OCI-LY7 (cell line): Measurements from ENCODE around the gene AARS1. TPM values are rescaled to one million over a fixed set of nuclear protein-coding genes. Genes with fewer than 3 reads are reported as not detected.
"Not testable (repeated sequence)": the region's sequence is repeated elsewhere in the genome, so short reads cannot be mapped to it uniquely, and the experiment has no call there.

ENCODE experiments used
- BruUV-seq: library from RNA; stranded (reverse); fragments of 400-500 nt; replicated peaks from 2 replicates; lab custom pipeline; 2021; lab: Mats Ljungman, UMichigan
- CTCF ChIA-PET: fragments of 300-600 bp; sonication (Branson Sonifier 250); formaldehyde crosslinking; loops from one replicate; lab custom pipeline; 2022; ENCODE audit warnings: antibody characterized with exemption; ENCODE audit not compliant: unreplicated experiment; lab: Charles Lee
- POLR2A ChIA-PET: fragments of 300-600 bp; sonication (Branson Sonifier 250); formaldehyde crosslinking; loops from one replicate; lab custom pipeline; 2022; ENCODE audit warnings: antibody characterized with exemption; lab: Charles Lee
- DNase-seq: peaks from one replicate; pipeline ENCODE4 v3.0.0-alpha.2; 2015; ENCODE audit warnings: low spot score
- H2AFZ ChIP-seq: fragments of 200-600 bp; sonication (generic), shearing (Covaris generic); 2 replicates; pipeline ENCODE4 v1.6.1; 2014; ENCODE audit warnings: mild to moderate bottlenecking, antibody characterized with exemption, low read length, moderate library complexity
- H3K27ac ChIP-seq: fragments of 200-600 bp; sonication (generic); 2 replicates; pipeline ENCODE4 v1.5.1; 2014; ENCODE audit warnings: mixed run types, low read depth, mild to moderate bottlenecking, moderate library complexity, low read length, inconsistent platforms; ENCODE audit not compliant: poor library complexity, severe bottlenecking
- H3K36me3 ChIP-seq: fragments of 200-600 bp; sonication (generic); 2 replicates; pipeline ENCODE4 v1.6.1; 2014; ENCODE audit warnings: mild to moderate bottlenecking, antibody characterized with exemption, low read length, moderate library complexity, mixed read lengths; ENCODE audit not compliant: insufficient read depth
- H3K4me1 ChIP-seq: fragments of 200-600 bp; sonication (generic); 2 replicates; pipeline ENCODE4 v1.5.1; 2014; ENCODE audit warnings: mild to moderate bottlenecking, low read length; ENCODE audit not compliant: insufficient read depth, poor library complexity, severe bottlenecking
- H3K4me2 ChIP-seq: fragments of 200-600 bp; sonication (generic); 2 replicates; pipeline ENCODE4 v1.6.1; 2014; ENCODE audit warnings: mild to moderate bottlenecking, low read length
- H3K4me3 ChIP-seq: fragments of 200-600 bp; sonication (generic); 2 replicates; pipeline ENCODE4 v1.5.1; 2014; ENCODE audit warnings: mild to moderate bottlenecking, low read depth, low read length; ENCODE audit not compliant: poor library complexity, severe bottlenecking
- H3K79me2 ChIP-seq: fragments of 200-600 bp; sonication (generic); 2 replicates; pipeline ENCODE4 v1.6.1; 2016; ENCODE audit warnings: low read depth, mild to moderate bottlenecking, low read length, moderate library complexity, mixed read lengths; ENCODE audit not compliant: insufficient read depth
- H3K9me2 ChIP-seq: fragments of 200-600 bp; sonication (generic); 2 replicates; pipeline ENCODE4 v1.6.1; 2016; ENCODE audit warnings: mild to moderate bottlenecking, low read length, mixed read lengths; ENCODE audit not compliant: insufficient read depth
- H3K9me3 ChIP-seq: fragments of 200-600 bp; sonication (generic); 2 replicates; pipeline ENCODE4 v1.6.1; 2014; ENCODE audit warnings: mild to moderate bottlenecking, mixed run types, low read length, mixed read lengths
- H4K20me1 ChIP-seq: fragments of 200-600 bp; sonication (generic); 2 replicates; pipeline ENCODE4 v1.6.1; 2014; ENCODE audit warnings: mild to moderate bottlenecking, antibody characterized with exemption, low read length, moderate library complexity, mixed read lengths; ENCODE audit not compliant: insufficient read depth
- CTCF ChIP-seq: fragments of 200-600 bp; sonication (generic); conservative IDR thresholded peaks from 2 replicates; pipeline ENCODE4 v1.5.1; 2014; ENCODE audit warnings: mild to moderate bottlenecking, antibody characterized with exemption, low read length, moderate library complexity, mixed read lengths
- EZH2phosphoT487 ChIP-seq: fragments of 200-600 bp; sonication (generic); IDR thresholded peaks from 2 replicates; pipeline ENCODE4 v1.6.1; 2018; ENCODE audit warnings: low read depth, borderline replicate concordance, mild to moderate bottlenecking, mixed run types, antibody characterized with exemption, low read length, moderate library complexity, mixed read lengths
- intact Hi-C: fragments of 100-400 bp; cut with micrococcal nuclease; formaldehyde crosslinking; loops from one replicate; pipeline ENCODE4 v1.10.0; 2022; ENCODE audit not compliant: unreplicated experiment
- total RNA-seq, 2 experiments: library from RNA; depleted of rRNA in 1 of 2; stranded (reverse); fragments of >200 nt in 1 of 2; shearing (Covaris generic) in 1 of 2; gene quantifications; 2 replicates each; pipeline ENCODE4 v1.2.3, GENCODE V29; 2014 to 2022

The AARS1 gene
- total RNA-seq, 2 experiments from 2014 or later = 182 to 259 TPM

DNA sequence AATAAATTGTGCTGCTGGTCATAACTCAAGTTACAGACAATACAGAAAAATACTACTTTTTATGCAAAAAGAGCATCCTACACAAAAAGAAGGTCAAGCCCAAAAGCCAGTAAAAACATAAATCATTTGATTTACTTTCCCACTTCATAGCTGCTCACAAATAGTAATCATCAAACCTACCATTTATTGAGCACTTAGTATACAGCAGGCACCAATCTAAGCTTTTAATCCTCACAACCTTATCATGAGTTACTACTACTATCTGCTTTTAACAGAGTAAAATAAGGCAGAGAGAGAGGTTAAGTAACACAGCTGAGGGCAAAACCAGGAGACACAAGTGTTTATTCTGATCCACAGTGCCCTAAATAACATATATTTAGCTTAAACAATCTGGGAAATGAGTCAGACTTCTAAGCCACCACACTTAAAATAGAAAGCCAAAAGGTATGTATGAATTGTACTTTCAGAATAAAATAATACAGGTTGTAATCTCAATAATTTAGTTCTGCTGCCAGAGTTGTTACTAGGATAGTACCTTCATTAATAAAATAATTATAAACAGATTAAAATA lies 1.7 kb upstream of the AARS1 start:
- DNase-seq = no peak
- peak overlapping the region; percentile 73; the same call in 1 of the 2 replicates for H2AFZ ChIP-seq
- TF ChIP-seq CTCF (no peak), EZH2phosphoT487 (no peak)
- H4K20me1 ChIP-seq = no peaks in the 10 kb centered on the region
- peaks cover 29% of the 10 kb centered on the region for H3K79me2 ChIP-seq
- no peak overlapping the region for H3K4me3 ChIP-seq
- no peaks in the 10 kb centered on the region for H3K9me2 ChIP-seq
- H3K4me1 ChIP-seq = peaks cover 22% of the 10 kb centered on the region
- H3K4me2 ChIP-seq = no peak overlapping the region
- no peaks in the 10 kb centered on the region for H3K9me3 ChIP-seq
- no TSS peak for BruUV-seq
- intact Hi-C loops = no loop called here
- ChIA-PET POLR2A (no interaction called here), CTCF (no interaction called here)
- peaks cover 17% of the 10 kb centered on the region for H3K36me3 ChIP-seq
- no peak overlapping the region for H3K27ac ChIP-seq

DNA sequence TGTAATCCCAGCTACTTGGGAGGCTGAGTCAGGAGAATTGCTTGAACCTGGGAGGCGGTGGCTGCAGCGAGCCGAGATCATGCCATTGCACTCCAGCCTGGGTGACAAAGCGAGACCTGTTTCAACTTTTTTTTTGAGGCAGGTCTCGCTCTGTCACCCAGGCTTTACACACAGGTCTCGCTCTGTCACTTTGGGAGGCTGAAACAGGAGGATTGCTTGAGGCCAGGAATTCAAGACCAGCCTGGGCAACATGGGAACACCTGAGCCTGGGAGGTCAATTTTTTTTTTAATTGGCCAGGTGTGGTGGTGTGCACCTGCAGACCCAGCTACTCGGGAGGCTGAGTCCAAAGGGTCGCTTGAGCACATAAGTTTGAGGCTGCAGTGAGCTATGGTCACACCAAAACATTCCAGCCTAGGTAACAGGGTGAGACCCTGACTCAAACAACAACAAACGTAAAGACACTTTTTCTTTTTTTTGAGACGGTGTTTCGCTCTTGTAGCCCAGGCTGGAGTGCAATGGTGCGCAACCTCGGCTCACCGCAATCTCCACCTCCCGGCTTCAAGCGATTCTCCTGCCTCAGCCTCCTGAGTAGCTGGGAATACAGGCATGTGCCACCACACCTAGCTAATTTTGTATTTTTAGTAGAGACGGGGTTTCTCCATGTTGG lies 1.9 kb downstream of the AARS1 start:
- H3K27ac ChIP-seq = peak overlapping the region; percentile 85
- intact Hi-C loops, H2AFZ ChIP-seq, BruUV-seq, H4K20me1 ChIP-seq, H3K9me3 ChIP-seq, H3K9me2 ChIP-seq, CTCF ChIA-PET: not testable (repeated sequence)
- peaks cover 22% of the 10 kb centered on the region for H3K4me1 ChIP-seq
- H3K4me3 ChIP-seq = peak overlapping the region; percentile 83
- peaks cover 57% of the 10 kb centered on the region for H3K79me2 ChIP-seq
- POLR2A ChIA-PET = interaction anchor here (0.7 to 2.5 kb wide), 6 partner anchors 11 to 1094 kb away, joined by 3 to 27 read pairs (median 5); partner anchors contain the start of gene DDX19B
- peak overlapping the region; percentile 60 for H3K4me2 ChIP-seq
- peaks cover 51% of the 10 kb centered on the region for H3K36me3 ChIP-seq
- DNase-seq = peak; percentile 20

DNA sequence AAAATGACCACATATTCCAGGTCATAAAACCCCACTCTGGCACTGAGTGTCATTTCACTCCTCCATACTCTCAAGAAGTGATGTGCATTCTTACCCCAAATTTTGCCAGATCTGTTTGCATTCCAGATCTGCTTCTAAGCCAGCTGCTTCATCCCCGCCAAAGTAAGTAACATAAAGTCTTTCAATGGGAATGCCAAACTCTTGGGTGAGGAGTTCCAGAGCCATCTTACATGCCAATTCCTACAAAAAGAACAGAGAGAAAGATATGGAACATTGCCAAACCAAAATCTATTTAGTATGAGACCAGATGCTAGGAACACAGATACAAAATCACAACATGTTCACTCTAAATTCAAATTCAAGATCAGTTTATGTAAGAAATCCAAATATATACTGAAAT lies 12.9 kb downstream of the AARS1 start:
- Histone ChIP-seq H3K9me3 (no peaks in the 10 kb centered on the region), H3K4me2 (no peak overlapping the region), H3K27ac (no peak overlapping the region), H3K36me3 (peaks cover 99% of the 10 kb centered on the region), H2AFZ (no peak overlapping the region), H3K9me2 (no peaks in the 10 kb centered on the region), H4K20me1 (no peaks in the 10 kb centered on the region; the same call in 1 of the 2 replicates), H3K79me2 (peaks cover 37% of the 10 kb centered on the region), H3K4me3 (no peak overlapping the region), H3K4me1 (no peaks in the 10 kb centered on the region)
- CTCF ChIA-PET = no interaction called here
- no peak for DNase-seq
- TF ChIP-seq CTCF = no peak
- no peak for TF ChIP-seq EZH2phosphoT487
- intact Hi-C loops = no loop called here
- BruUV-seq = no TSS peak
- POLR2A ChIA-PET = no interaction called here
